Measurements from ENCODE around the gene FAM3B.

GRCh38 chr21:41283211-41283818 lies 33.3 kb upstream of the FAM3B start:
- TF ChIP-seq FOXK2 (IDR thresholded peaks at IDR 0.05) (no peak), TARDBP (IDR thresholded peaks at IDR 0.05) (no peak), ARNT (IDR thresholded peaks at IDR 0.05) (no peak), HDGF (IDR thresholded peaks at IDR 0.05; ENCODE audit: borderline replicate concordance) (no peak), FOXM1 (IDR thresholded peaks at IDR 0.05; ENCODE audit: borderline replicate concordance) (no peak), SP1 (IDR thresholded peaks at IDR 0.05) (no peak), NFRKB (IDR thresholded peaks at IDR 0.05) (no peak), PKNOX1 (IDR thresholded peaks at IDR 0.05) (no peak), LEF1 (IDR thresholded peaks at IDR 0.05; ENCODE audit: borderline replicate concordance) (no peak)

Measured in HEK293T (cell line).